HG03060 (cell line): ENCODE measurements around the gene ITGA3.

Experiments used
- ATAC-seq: cut with Tn5 transposase; IDR thresholded peaks from one replicate; pipeline ENCODE4 v1.9.1; 2021; ENCODE audit warnings: low read depth, moderate number of reproducible peaks; ENCODE audit not compliant: unreplicated experiment

The ITGA3 gene

DNA sequence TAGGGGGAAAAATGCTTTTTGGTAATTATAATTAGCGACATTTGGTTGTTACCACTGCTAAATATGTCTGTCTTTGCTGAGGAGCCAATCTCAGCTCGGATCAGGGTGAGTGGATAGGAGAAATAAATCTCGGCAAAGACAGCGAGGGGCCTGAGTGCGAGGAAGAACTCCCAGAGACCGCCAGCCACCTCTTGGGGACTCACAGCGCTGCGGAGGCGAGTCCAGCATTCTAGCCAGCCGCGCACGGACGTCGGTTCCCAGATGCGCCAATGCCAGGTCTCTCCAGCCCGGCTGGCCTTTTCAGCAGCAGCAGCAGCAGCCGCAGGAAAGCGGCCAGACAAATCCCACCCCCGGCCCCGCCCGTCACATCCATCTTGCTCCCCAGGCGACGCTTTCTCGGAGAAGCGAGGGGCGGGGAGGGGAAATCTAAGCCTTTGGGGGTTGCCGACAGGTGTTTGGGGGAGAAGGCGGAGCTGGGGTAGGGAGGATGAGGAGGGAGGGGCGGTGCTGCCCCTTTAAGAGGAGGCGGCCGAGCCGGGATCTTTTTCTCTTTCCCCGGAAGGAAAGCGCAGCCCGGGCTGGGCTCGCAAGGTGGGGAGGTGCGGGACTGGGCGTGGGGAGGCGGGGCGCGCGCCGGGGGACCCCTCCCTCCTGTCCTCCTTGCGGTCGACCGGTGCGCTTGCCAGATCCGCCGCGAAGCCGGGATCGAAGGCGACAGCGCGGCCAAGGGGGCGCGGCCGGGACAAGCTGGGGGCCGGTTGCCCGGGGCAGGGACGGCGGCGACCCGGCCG is at the start of gene ITGA3:
Gene ITGA3 (plus strand): TSS at position 685 of the 791 bp plus-strand sequence. CDS start 330 bp downstream, outside the sequence.
- no peak for ATAC-seq

DNA sequence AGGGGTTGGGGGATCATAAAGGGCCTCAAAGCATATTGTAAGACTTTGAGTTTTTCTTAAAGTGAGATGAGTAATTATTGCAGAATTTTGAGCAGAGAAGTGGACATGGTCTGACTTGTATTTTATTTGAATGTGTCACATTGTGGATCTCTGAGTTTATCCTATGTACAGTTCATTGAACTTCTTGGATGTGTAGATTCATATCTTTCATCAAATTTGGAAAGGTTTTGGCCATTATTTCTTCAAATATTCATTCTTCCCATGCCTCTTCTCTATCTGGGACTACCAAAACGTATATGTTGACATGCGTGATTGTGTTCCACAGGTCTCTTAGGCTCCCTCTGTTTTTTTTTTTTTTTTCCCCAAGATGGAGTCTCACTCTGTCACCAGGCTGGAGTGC is 46.6 kb upstream of the ITGA3 start:
- ATAC-seq, result no peak

DNA sequence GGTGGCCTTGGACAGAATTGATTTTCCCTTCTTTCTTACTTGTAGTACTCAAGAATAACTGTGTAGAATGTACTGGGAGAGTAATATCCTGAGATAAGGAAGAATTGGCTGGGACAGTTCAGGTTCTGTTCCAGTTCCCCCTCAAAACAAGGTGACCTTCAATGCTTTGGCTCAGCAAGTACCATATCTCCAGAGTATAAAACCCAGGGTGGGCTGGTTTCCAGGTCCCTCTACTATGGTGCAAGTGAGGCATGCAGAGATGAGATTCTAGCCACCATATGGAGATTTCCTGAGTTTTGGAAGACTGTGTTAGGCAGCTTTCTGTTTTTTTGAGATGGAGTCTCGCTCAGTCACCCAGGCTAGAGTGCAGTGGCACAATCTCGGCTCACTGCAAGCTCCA is 42.8 kb upstream of the ITGA3 start:
- no peak for ATAC-seq

DNA sequence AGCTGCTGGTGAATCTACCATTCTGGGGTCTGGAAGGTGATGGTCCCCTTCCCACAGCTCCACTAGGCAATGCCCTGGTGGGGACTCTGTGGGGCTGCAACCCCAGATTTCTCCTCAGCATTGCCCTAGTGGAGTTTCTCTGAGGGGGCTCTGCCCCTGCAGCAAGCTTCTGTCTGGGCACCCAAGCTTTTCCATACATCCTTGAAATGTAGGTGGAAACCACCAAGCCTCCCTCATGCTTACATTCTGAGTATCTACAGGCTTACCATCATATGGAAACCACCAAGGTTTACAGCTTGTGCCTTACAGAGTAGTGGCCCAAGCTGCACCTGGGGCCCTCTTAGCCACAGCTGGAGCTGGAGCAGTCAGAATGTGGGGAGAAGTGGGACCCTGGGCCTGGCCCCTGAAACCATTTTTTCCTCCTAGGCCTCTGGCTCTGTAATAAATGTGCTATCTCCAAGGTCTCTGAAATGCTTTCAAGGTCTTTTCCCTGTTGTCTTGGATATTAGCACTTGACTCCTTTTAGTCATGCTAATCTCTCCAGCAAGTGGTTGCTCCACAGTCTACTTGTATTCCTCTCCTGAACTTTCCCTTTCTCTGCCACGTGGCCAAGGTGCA is 41.3 kb upstream of the ITGA3 start:
- ATAC-seq, result no peak

DNA sequence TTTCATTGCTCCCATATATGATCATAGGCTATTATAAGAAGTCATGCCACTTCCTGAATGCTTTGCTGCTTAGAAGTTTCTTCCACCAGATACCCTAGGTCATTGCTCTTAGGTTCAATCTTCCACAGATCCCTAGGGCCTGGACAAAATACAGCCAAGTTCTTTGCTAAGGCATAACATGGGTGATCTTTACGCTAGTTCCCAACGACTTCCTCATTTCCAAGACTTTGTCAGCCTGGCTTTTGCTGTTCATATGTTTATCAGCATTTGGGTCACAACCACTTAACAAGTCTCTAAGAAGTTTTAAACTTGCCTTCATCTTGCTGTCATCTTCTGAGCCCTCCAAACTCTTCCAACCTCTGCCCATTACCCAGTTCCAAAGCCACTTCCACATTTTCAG is 40.8 kb upstream of the ITGA3 start:
- ATAC-seq, result no peak

DNA sequence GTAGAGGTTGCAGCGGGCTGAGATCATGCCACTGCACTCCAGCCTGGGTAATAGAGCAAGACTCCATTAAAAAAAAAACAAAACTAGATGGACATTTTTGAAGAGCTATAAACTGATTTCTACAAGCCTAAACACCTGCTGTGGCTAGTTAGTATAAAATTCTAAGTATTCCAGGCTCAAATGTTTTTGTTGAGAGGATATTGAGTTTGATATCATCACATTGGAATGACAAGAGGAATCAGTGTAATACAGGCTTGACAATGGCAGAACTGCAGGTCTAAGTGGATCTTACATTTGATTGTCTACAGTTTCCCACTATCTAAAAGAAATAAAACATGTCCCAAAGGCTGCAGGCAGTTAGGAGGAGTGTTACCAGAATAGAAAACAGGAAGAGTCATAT is 37.0 kb upstream of the ITGA3 start:
- no peak for ATAC-seq

DNA sequence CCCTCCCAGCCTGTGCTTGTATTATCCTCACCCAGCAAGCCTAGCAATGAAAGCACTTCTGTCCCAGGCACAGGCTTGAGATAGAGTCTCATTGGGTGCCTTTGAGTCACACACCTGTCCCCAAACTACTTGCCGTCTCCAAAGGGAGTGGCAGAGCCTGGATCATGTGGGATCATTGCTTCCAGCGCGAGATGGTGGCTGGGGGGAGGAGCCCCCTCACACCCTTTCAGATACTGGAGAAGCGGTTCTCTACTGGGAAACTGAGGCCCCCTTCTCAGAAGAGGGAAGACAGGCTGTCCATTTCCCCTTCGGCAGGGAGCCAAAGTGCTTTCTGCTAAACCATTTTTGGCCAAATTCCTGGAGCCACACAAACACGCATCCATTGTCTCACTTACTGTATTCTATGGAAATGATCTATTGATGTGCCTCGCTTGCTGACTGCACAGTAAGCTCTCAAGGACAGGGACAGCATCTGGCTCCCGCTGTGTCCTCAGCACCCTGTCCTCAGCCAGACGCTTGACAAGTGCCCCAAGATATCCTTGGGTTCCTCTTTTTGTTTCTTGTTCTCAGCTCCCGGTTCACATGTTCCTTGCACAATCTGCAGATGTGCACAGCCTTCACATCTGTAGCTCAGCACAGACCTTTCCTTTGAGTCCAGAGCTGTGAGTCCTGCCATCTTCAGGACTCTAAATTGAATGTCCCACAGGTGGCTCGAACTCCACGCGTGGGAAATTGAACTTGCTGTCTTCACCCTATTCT is 34.9 kb upstream of the ITGA3 start:
- no peak for ATAC-seq

DNA sequence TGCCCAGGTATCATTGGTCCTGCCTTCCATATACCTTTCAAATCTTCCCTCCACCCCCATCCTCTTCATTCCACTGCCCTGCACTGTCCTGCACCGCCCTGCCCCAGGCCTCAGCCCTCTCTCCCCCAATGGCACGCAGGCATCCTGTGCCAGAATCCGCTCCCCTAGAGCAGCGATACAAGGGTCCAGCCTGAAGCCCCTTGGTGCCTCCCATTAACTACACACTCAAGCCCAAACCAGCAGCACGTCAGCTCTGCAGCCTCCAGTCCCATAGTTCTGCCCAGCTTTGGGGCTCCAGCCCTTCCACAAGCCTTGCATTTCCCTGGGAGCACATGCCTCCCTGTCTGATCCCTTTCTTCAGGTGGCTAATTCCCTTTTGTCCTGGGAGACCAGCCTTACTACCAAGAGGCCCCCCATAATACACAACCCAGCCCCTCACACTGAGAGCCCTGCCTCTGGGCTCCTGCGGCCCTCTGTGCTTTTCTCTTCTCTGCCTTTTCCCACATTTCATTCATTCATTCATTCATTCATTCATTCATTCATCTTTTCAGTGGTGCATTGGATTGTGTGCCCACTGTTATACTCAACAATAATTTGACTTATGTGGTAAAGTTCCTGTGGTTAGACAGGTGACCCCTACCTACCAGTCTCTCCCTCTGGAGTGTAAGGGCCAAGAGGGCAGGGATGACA is 34.1 kb upstream of the ITGA3 start:
- ATAC-seq, result no peak

DNA sequence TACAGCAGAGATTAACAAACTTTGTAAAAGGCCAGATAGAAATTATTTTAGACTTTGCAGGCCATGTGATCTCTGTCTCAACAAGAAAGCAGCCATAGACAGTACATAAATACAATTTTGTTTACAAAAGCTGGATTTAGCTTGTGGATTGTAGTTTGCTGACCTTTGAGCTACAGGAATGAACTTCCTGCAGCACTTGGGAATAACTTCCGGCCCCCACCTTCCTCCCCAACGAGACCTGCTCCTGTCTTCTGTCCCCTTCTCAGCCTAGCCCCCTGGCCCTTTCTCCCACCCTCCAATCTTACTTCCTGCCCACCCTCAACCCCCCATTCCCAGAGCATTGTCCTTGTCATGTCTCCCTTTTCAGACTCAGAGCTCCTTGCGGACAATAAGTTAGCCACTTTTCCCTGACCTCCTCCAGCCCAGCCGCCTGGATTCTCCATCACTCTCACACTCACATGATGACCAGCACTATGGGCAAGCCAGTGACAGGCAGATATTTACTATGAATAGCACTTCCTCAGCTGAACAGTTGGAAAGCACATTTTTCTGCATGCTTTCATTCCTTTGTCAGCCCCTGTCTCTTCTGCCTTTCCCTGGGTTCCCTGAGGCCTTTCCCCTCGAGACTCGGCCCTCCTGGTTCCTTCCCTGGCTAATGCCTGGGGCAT is 33.3 kb upstream of the ITGA3 start:
- no peak for ATAC-seq

DNA sequence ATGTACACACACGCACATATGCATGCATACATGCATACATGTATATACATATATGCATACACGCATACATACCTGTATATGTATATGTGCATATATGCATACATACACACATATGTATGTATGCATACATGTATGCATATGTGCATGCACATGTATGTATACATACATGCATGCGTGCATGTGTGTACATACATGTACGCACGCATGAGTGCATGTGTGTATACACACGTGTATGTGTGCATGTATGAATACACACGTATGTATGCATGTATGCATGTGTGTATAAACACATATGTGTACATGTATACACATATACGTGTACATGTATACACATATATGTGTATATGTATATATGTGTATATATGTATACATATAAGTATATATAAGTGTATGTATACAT is 32.4 kb upstream of the ITGA3 start:
- no peak for ATAC-seq

DNA sequence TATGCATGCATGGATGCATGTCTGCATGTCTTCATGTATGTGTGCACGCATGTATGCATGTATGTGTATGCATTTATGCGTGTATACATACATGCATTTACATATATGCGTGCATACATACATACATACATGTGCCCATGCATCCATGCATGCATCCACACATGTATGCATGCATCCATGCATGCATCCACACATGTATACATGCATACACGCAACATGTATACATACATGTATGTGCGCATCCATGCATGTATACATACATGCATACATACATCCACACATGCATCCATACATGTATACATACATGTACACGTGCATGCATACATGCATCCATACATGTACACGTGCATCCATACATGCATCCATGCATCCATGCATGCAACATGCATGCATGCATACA is 31.1 kb upstream of the ITGA3 start:
- ATAC-seq, result no peak

DNA sequence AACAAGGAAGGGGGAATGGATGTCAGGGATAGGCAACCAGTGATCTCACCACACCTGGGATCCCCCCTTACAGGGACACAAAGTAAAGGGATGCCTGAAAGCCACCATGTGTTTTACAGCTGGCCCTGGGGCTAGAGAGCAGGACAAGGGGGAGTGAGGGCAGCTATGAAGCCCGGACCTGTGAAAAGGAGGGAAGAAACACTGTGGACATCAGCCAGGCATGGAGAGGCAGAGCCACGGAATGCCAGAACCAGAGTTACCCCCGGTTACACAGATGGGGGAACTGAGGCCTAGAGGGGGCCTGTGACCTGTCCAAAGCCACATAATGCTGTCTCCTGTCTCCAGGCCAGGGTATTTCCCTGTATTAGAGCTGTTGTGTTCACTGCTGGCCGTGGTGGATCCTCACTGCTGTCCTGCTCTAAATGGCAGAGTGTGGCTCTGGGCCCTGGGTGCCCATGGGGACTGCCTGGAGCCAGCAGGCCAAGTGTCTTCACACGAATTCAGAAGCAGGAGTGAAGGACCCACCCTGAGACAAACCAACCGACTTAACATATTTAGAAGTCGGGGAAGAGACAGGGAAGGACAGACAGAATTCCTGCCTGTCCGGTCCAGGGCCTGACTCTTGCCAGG is 29.7 kb upstream of the ITGA3 start:
- no peak for ATAC-seq

DNA sequence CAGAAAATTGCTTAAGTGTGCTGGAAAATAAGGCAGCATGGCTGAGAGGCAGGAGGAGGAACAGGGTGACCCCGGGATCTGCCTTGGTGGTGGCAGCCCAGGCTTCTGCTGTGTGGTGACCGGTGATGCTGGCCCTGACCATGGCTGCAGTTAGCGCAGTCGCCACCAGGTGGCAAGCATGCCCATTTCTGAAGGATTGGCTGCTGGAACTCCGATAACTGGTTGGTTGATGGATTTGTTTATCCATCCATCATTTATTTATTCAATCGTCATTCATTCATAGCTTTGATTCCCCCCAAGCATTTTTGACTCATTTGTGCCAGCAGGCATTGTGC is 29.1 kb upstream of the ITGA3 start:
- ATAC-seq, result no peak

DNA sequence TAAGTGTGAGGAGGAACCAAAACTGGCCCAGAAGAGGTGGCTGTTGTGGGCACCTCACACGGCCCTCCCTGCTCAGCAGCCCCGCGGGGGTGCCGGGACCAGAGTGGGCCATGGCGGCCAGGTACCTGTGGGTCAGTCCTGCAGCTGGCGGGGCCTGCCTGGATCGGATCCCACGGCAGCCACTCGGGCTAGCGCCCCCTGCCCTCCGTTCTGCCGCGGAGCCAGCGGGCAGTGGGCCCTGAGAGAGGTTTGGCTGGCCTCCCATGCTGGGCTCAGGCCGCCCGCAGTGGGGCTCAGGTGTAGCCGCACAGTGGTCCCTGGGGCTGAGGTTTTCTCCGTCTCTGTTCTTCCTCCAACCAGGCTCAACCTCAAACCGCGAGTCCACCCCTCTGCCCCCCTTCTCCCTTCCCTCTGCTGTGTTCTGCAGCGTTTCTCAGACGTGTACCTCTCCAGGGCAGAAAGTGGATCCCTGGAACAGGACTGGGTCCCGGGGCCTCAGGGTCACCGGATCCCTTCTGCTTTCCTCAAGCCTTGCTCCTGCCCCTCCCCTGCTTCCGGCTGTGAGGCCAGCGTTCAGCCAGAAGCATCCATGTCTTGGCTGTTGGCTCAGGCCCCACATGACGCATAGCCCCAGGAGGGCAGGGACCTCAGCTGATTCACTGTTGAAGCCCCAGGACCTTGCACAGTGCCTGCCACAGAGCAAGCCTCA is 28.6 kb upstream of the ITGA3 start:
- no peak for ATAC-seq

DNA sequence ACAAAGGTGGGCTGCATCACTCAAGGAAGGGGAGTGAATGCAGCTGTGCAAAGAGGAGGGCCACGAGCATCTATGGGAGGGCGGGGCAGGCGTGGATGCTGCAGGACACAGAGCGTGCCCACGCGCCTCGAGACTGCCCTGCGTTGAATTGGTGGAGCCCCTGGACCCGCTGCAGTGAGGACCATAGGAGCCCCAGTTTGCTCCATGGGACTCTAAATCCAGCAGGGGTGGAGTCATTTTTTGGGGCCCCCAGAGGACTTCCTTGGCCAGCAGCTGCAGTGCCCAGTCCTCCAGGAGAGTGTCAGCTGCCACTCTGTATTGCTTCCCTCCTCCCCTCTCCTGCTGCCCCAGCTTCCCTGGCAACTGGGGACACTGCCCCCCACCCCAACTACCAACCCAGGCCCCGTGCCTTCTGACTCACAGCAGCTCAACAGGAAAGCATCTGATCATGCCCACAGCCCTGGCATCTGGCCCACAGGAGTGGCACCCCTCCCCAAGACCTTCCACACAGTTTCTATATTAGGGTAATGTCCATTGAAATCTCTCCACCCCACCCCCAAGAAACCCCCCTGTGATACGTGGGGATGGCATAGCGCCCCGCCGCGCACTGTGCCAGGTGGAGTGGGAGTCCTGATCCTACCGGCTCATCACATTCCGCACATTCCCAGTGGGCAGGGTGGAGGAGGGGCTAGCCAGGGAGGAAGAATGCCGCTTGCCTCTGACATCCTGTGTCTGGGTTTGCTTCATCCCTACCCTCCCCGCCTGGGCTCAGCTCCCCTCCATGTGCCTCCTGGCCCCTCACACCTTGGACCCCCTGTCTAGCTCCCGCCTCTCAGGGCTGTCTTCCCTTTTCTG is 27.8 kb upstream of the ITGA3 start:
- ATAC-seq, result no peak

DNA sequence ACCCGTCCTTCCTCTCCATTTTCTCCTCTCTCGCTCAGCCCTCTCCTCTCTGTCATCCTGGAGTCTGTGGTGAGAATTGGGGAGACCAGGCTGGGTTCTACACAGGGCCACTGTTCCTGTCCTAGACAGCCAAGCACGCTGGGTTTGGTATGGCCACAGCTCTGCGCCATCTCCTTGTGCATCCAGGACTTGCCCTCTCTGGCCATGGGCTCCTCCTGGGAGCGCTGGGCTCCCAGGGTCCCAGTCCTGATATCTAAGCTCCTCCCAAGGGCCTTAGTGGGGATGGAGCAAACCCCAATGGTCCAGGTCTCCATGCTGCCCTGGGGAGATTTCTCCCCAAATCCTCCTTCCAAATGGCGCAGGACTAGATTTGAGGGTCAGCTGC is 27.2 kb upstream of the ITGA3 start:
- ATAC-seq, result no peak

DNA sequence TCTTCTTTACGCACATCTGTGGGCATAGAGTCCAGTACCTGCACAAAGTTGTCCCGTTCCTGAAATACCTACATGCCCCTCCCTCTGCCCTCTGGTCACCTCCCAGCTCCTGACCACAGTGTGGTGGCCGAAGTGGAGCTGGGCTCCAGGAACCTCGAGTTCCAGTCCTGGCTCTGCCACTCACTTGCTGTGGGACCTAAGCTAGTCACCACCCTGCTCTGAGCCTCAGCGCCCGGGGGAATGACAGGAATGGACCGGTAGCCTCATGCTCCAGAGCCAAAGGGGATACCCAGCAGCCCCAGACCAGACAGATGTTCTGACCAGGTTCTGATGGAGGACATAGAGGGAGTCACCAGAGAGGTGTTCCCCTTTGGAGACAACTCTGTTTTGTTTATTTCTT is 26.7 kb upstream of the ITGA3 start:
- ATAC-seq, result no peak

DNA sequence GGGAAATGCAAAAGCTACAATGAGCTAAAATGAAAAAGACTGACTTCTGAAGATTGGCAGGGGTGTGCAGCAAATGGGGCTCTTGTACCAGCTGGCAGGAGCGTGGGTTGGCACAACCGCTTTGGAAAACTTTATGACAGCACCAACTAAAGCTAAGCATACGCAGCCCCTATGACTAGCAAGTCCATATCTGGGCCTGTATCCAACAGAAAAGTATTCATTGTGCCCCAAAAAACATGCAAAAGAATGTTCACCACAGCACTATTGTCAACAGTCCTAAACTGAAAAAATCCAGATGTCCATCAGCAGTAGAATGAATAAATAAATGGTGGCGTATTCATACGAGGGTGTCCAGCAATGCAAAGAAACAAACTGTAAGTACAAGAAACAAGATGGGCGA is 22.6 kb upstream of the ITGA3 start:
- no peak for ATAC-seq
